GM21447 (cell line): ENCODE data around the gene MIEN1.
"Not testable (repeated sequence)": the region's sequence is repeated elsewhere in the genome, so short reads cannot be mapped to it uniquely, and the experiment has no call there.

Experiments used
- ATAC-seq: cut with Tn5 transposase; IDR thresholded peaks from one replicate; pipeline ENCODE4 v1.9.1; 2021; ENCODE audit not compliant: unreplicated experiment

The MIEN1 gene

DNA sequence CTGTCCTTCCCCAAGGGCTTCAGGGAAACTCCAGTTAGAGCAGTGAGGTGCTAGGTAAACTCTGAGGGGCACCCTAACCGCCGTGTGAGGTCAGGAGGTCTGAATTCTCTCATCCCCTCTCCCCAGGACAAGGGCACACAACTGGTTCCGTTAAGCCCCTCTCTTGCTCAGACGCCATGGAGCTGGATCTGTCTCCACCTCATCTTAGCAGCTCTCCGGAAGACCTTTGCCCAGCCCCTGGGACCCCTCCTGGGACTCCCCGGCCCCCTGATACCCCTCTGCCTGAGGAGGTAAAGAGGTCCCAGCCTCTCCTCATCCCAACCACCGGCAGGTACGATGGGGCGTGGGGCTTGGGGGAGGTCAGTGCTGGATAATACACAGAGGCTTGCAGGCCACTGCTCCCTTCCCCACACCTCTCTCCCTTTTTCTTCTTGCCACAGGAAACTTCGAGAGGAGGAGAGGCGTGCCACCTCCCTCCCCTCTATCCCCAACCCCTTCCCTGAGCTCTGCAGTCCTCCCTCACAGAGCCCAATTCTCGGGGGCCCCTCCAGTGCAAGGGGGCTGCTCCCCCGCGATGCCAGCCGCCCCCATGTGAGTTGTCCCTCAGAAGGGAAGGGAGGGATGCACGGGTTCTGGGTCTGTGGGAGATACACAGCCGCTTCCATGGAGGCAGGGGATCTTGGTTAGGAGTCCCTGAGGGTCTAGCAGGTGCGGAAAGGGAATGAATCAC, 12.0 kb upstream of the MIEN1 start:
- no peak for ATAC-seq

- no peak for ATAC-seq
Observed at GRCh38 chr17:39740357-39741111, 10.2 kb upstream of the MIEN1 start.

GRCh38 chr17:39739885-39740356, 9.6 kb upstream of the MIEN1 start:
- no peak for ATAC-seq

DNA sequence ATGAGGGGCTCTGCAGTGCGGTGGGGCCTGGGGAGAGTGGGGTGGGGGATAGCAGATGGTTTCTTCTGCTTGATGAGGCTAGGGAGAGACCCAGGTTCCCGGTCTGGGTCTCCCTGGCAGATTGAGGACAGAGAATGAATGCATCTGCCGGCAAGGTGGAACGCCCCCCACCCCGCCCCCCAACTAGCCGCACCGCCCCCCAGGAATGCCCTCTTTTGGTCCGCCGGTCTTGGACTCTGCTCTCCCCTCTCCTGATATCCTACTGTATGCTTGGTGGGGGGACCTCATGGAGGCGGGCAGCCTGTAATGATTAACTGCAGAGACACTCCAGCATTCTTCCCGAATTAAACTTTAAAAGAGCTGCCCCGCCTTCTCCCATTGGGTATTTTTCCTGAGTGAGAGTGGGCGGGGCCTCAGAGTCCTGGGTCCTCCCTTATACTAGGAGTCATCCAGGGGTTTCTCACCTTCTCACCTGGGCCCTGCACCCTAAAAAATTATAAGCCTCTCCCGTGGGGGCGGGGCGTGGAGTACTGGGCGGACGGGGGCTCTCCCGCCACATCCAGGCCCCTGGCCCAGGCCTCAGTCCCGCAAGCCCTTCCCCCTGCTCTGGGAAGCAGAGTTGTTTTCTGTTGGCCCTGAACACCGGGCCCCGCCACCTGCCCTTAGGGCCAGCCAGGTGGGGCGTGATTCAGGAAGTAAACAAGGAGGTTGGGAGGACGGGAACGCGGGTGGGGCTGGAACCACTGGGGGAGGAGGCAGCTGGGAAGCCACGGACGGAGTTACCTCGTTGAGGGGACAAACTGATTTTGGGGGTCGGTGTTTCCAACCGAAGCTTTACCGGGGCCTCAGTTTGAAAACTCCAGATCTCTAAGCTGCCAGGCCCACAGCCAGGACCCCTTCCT, 8.9 kb upstream of the MIEN1 start:
- ATAC-seq = no peak

- no peak for ATAC-seq
Observed at GRCh38 chr17:39738568-39738901, 8.2 kb upstream of the MIEN1 start.

GRCh38 chr17:39737760-39738567, 7.6 kb upstream of the MIEN1 start, which contains the start of gene GRB7:
Gene GRB7, plus strand, starts transcription at chr17:39737938. Its CDS starts 4,364 bp downstream, at chr17:39742302.
- no peak for ATAC-seq

GRCh38 chr17:39737206-39737759, 7.0 kb upstream of the MIEN1 start:
- ATAC-seq = no peak

- ATAC-seq = no peak
Observed at GRCh38 chr17:39736319-39737165, 6.2 kb upstream of the MIEN1 start.

DNA sequence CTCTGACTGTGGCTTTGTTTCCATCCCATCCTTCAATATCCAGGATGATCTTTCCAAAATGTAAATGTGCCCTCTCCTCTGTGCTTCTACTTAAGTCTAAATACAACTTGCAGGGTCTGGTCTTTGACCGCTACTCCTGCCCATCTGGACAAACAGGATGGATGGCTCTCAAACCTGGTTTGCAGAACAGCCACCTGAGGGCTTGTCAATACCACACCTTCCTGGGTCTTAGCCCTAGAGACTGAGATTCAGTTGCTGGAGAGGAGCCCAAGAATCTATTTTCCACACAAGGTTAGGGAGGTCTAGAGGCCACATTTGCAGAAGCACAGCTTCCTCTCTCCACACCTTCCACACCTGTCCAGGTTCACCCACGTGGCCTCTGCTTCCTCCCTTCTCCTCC, 5.5 kb upstream of the MIEN1 start:
- ATAC-seq = no peak

DNA sequence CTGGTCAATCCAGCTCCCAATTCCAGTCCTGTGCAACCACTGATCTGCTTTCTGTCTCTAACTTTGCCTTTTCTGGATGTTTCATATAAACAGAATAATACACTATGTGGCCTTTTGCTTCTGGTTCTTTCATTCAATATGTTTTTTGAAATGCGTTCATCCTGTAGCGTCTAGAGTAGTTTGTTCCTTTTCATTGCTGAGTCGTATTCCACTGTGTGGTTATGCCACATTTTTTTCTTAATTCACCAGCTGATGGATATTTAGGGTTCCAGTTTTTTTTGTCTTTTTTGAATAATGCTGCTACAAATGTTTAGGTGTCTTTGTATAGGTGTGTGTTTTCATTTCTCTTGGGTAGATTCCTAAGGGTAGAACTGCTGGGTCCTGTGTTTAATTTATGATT, 2.3 kb upstream of the MIEN1 start:
- no peak for ATAC-seq

DNA sequence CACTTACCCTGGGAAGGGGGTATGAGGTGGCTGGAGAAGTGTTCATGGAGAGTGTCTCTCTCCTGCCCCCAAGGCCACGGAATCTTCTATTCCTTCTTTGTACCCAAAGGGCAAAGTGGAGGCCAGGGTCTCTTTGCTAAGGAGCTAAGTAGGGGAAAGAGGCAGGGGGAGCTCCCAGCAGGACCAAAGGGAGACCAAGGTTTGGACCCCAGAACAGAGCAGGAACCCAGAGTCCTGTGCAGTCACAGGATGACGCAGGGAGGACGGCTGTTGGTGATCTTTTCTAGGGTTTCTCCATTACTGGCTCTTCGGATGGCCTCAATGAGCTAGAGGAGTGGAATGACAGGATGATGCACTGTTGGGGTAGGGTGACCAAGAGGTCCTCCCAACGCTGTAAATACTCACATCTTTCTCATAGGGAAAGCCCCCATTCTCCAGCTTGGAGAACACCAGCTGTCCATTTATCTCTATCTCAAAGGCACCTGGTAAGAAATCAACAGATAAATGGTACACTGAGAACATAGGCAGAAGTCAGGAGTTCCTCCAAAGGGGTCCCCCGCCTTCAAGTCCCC, 966 bp downstream of the MIEN1 start:
- no peak for ATAC-seq

DNA sequence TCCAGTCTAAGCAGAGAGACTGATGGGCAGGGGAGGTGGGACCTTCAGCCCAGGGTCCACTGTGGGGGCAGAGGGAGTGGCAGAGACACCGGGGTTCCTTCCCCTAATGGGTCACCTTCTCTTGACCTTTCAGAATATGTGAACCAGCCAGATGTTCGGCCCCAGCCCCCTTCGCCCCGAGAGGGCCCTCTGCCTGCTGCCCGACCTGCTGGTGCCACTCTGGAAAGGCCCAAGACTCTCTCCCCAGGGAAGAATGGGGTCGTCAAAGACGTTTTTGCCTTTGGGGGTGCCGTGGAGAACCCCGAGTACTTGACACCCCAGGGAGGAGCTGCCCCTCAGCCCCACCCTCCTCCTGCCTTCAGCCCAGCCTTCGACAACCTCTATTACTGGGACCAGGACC, 2.8 kb downstream of the MIEN1 start:
- ATAC-seq = no peak

DNA sequence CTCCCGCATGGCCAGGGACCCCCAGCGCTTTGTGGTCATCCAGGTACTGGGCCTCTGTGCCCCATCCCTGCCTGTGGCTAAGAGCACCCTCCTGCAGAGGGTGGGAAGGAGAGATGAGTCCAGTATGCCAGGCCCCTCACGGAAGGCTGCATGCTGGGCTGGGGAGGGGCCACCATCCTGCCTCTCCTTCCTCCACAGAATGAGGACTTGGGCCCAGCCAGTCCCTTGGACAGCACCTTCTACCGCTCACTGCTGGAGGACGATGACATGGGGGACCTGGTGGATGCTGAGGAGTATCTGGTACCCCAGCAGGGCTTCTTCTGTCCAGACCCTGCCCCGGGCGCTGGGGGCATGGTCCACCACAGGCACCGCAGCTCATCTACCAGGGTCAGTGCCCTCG, 3.7 kb downstream of the MIEN1 start:
- ATAC-seq = no peak

- not testable (repeated sequence) for ATAC-seq
Observed at GRCh38 chr17:39725923-39726322, 4.4 kb downstream of the MIEN1 start.

- ATAC-seq = no peak
Observed at GRCh38 chr17:39724731-39725130, 5.6 kb downstream of the MIEN1 start.

GRCh38 chr17:39722965-39723848, 7.1 kb downstream of the MIEN1 start:
- no peak for ATAC-seq

DNA sequence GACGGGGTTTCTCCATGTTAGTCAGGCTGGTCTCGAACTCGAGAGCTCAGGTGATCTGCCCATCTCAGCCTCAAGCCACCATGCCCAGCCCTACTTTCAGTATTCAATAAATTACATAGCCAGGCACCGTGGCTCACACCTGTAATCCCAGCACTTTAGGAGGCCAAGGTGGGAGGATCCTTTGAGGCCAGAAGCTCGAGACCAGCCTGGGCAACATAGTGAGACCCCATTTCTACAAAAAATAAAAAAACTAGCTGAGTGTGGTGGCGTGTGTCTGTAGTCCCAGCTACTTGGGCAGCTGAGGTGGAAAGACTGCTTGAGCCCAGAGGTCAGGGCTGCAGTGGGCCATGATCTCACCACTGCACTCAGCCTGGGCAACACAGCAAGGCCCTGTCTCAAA, 8.2 kb downstream of the MIEN1 start:
- ATAC-seq = no peak
